ENCODE measurements around the gene PLA2G5. TPM values are rescaled to one million over a fixed set of nuclear protein-coding genes. Genes with fewer than 3 reads are reported as not detected.
"Not testable (repeated sequence)": the region's sequence is repeated elsewhere in the genome, so short reads cannot be mapped to it uniquely, and the experiment has no call there.

The PLA2G5 gene
- polyA plus RNA-seq, 2 donors, result 4.0 to 4.2 TPM

- not testable (repeated sequence) for H3K36me3 ChIP-seq (ENCODE audit: control insufficient read depth in 2 of 2, insufficient read depth in 2 of 2, low read length in 1 of 2); H3K9me3 ChIP-seq (ENCODE audit: control insufficient read depth in 2 of 2, insufficient read depth in 1 of 2, low read depth in 1 of 2, low read length in 1 of 2); H3K27ac ChIP-seq (ENCODE audit: low read depth in 2 of 2, low read length in 1 of 2); H3K4me1 ChIP-seq (ENCODE audit: control insufficient read depth in 2 of 2, insufficient read depth in 2 of 2, low read length in 1 of 2); H3K4me3 ChIP-seq (ENCODE audit: low read depth in 1 of 2, low read length in 2 of 2); H3K27me3 ChIP-seq (ENCODE audit: control insufficient read depth in 1 of 2, insufficient read depth in 2 of 2, low read length in 2 of 2)
- 96% methylated on average over 7 of the region's 7 CpGs for WGBS, 2 donors
Measured at GRCh38 chr1:20060791-20061190, 9.2 kb upstream of the PLA2G5 start.

GRCh38 chr1:20061866-20062265 is 8.1 kb upstream of the PLA2G5 start:
- H3K36me3 ChIP-seq (ENCODE audit: control insufficient read depth in 2 of 2, insufficient read depth in 2 of 2, low read length in 1 of 2), result no peaks in the 10 kb centered on the region
- WGBS, 2 donors, result 84 to 95% methylated on average over 4 of the region's 4 CpGs
- no peaks in the 10 kb centered on the region for H3K27me3 ChIP-seq (ENCODE audit: control insufficient read depth in 1 of 2, insufficient read depth in 2 of 2, low read length in 2 of 2)
- no peaks in the 10 kb centered on the region for H3K9me3 ChIP-seq (ENCODE audit: control insufficient read depth in 2 of 2, insufficient read depth in 1 of 2, low read depth in 1 of 2, low read length in 1 of 2)
- no peak overlapping the region for H3K27ac ChIP-seq (ENCODE audit: low read depth in 2 of 2, low read length in 1 of 2)
- no peaks in the 10 kb centered on the region for H3K4me1 ChIP-seq (ENCODE audit: control insufficient read depth in 2 of 2, insufficient read depth in 2 of 2, low read length in 1 of 2)
- no peak overlapping the region for H3K4me3 ChIP-seq (ENCODE audit: low read depth in 1 of 2, low read length in 2 of 2)

GRCh38 chr1:20063861-20064292 is 6.1 kb upstream of the PLA2G5 start:
- no peak overlapping the region for H3K4me3 ChIP-seq (ENCODE audit: low read depth in 1 of 2, low read length in 2 of 2)
- peak overlapping the region in 1 of 2 donors; percentile 15 for H3K27ac ChIP-seq (ENCODE audit: low read depth in 2 of 2, low read length in 1 of 2)
- no peaks in the 10 kb centered on the region for H3K4me1 ChIP-seq (ENCODE audit: control insufficient read depth in 2 of 2, insufficient read depth in 2 of 2, low read length in 1 of 2)
- WGBS, 2 donors, result 87 to 89% methylated on average over 2 of the region's 2 CpGs
- H3K9me3 ChIP-seq (ENCODE audit: control insufficient read depth in 2 of 2, insufficient read depth in 1 of 2, low read depth in 1 of 2, low read length in 1 of 2), result no peaks in the 10 kb centered on the region
- H3K27me3 ChIP-seq (ENCODE audit: control insufficient read depth in 1 of 2, insufficient read depth in 2 of 2, low read length in 2 of 2), result no peaks in the 10 kb centered on the region
- H3K36me3 ChIP-seq (ENCODE audit: control insufficient read depth in 2 of 2, insufficient read depth in 2 of 2, low read length in 1 of 2), result no peaks in the 10 kb centered on the region

DNA sequence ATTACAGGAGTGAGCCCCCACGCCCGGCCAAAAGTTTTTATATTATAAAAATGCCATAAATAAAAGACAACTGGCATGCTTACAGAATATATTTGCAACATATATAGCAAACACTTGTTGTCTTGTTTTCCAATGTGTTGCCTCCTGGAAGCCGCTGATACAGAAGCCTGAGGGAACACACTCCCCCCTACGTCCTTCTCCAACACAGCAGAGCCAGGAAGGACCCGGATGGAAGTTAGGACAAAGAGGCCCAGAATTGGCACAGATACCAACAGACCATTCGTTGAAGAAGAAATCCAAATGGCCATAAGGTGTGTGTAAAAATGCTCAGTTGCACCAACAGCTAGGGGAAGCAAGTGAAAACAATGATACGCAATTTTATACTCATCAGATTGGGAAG is 1.3 kb upstream of the PLA2G5 start:
- no peak overlapping the region for H3K27ac ChIP-seq (ENCODE audit: low read depth in 2 of 2, low read length in 1 of 2)
- H3K4me1 ChIP-seq (ENCODE audit: control insufficient read depth in 2 of 2, insufficient read depth in 2 of 2, low read length in 1 of 2), result no peaks in the 10 kb centered on the region
- H3K27me3 ChIP-seq (ENCODE audit: control insufficient read depth in 1 of 2, insufficient read depth in 2 of 2, low read length in 2 of 2), result no peaks in the 10 kb centered on the region
- H3K36me3 ChIP-seq (ENCODE audit: control insufficient read depth in 2 of 2, insufficient read depth in 2 of 2, low read length in 1 of 2), result no peaks in the 10 kb centered on the region
- H3K4me3 ChIP-seq (ENCODE audit: low read depth in 1 of 2, low read length in 2 of 2), result no peak overlapping the region
- no peaks in the 10 kb centered on the region for H3K9me3 ChIP-seq (ENCODE audit: control insufficient read depth in 2 of 2, insufficient read depth in 1 of 2, low read depth in 1 of 2, low read length in 1 of 2)
- 84 to 86% methylated on average over 7 of the region's 7 CpGs for WGBS, 2 donors

DNA sequence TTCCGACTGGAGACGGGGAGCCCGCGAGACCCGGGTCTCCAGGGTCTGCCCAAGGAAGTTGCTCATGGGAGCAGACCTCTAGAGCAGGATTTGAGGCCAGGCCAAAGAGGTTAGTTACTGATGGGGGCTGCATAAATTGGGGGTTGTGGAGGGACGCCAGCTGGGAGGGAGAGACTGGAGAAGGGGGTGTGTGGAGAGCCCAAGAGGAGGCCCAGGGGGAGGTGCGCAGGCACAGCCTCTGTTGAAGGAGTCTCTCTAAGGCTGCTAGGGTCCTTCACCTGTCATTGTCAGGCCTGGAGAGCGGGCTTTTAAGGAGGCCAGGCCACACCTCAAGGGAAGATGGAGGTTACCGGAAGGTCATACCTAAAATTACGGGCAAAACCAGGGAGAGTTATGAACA is 363 bp downstream of the PLA2G5 start:
- Histone ChIP-seq H3K4me3 (ENCODE audit: low read depth in 1 of 2, low read length in 2 of 2) (peak overlapping the region in 1 of 2 donors; percentile 3), H3K4me1 (ENCODE audit: control insufficient read depth in 2 of 2, insufficient read depth in 2 of 2, low read length in 1 of 2) (no peaks in the 10 kb centered on the region), H3K36me3 (ENCODE audit: control insufficient read depth in 2 of 2, insufficient read depth in 2 of 2, low read length in 1 of 2) (no peaks in the 10 kb centered on the region), H3K27ac (ENCODE audit: low read depth in 2 of 2, low read length in 1 of 2) (peak overlapping the region; percentile 69), H3K27me3 (ENCODE audit: control insufficient read depth in 1 of 2, insufficient read depth in 2 of 2, low read length in 2 of 2) (no peaks in the 10 kb centered on the region), H3K9me3 (ENCODE audit: control insufficient read depth in 2 of 2, insufficient read depth in 1 of 2, low read depth in 1 of 2, low read length in 1 of 2) (no peaks in the 10 kb centered on the region)
- WGBS, 2 donors, result 84 to 89% methylated on average over 9 to 10 of the region's 10 CpGs

- Histone ChIP-seq H3K4me1 (ENCODE audit: control insufficient read depth in 2 of 2, insufficient read depth in 2 of 2, low read length in 1 of 2) (no peaks in the 10 kb centered on the region), H3K9me3 (ENCODE audit: control insufficient read depth in 2 of 2, insufficient read depth in 1 of 2, low read depth in 1 of 2, low read length in 1 of 2) (no peaks in the 10 kb centered on the region), H3K27ac (ENCODE audit: low read depth in 2 of 2, low read length in 1 of 2) (no peak overlapping the region), H3K4me3 (ENCODE audit: low read depth in 1 of 2, low read length in 2 of 2) (peak overlapping the region in 1 of 2 donors; percentile 3), H3K27me3 (ENCODE audit: control insufficient read depth in 1 of 2, insufficient read depth in 2 of 2, low read length in 2 of 2) (no peaks in the 10 kb centered on the region), H3K36me3 (ENCODE audit: control insufficient read depth in 2 of 2, insufficient read depth in 2 of 2, low read length in 1 of 2) (no peaks in the 10 kb centered on the region)
- 74 to 76% methylated on average over 6 of the region's 6 CpGs for WGBS, 2 donors
Measured at GRCh38 chr1:20071416-20071815, 1.4 kb downstream of the PLA2G5 start.

DNA sequence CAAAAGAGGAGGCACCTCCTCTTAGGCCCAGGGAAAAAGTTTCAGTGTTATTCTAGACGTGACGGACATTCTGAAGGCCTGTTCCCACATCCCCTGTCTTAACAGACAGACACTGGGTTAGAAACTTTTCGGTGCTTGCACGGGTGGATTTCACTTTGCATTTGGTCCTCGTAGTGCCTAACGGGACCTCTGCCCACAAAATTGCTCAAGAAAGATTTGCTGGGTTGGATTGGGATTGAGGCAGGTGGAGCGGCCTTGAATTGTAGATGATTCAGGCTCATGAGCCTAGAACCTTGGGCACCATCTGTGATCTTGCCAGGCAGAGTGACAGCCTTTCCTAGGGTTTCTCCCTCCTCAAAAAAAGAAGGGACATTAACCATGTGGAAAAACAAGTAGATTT is 2.8 kb downstream of the PLA2G5 start:
- no peaks in the 10 kb centered on the region for H3K36me3 ChIP-seq (ENCODE audit: control insufficient read depth in 2 of 2, insufficient read depth in 2 of 2, low read length in 1 of 2)
- no peaks in the 10 kb centered on the region for H3K4me1 ChIP-seq (ENCODE audit: control insufficient read depth in 2 of 2, insufficient read depth in 2 of 2, low read length in 1 of 2)
- H3K9me3 ChIP-seq (ENCODE audit: control insufficient read depth in 2 of 2, insufficient read depth in 1 of 2, low read depth in 1 of 2, low read length in 1 of 2), result no peaks in the 10 kb centered on the region
- H3K27me3 ChIP-seq (ENCODE audit: control insufficient read depth in 1 of 2, insufficient read depth in 2 of 2, low read length in 2 of 2), result no peaks in the 10 kb centered on the region
- no peak overlapping the region for H3K4me3 ChIP-seq (ENCODE audit: low read depth in 1 of 2, low read length in 2 of 2)
- H3K27ac ChIP-seq (ENCODE audit: low read depth in 2 of 2, low read length in 1 of 2), result no peak overlapping the region
- WGBS, 2 donors, result 81 to 84% methylated on average over 7 of the region's 7 CpGs

DNA sequence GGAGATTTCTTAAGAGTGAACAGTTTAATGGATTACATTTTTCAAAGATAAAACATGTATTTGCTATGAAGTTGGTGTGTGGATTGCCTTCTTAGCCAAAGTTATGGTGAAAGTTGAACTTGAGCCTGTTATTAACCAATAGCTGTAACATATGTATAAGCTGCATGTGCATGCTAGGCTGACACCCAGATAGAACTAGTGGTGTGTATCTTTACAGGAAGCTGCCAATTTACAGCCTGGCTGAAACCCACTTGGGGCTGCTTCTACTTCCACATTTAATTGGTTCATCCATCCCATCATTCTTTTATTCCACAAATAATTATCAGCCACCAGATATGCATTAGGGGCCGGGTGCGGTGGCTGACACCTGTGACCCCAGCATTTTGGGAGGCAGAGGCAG is 3.3 kb downstream of the PLA2G5 start:
- no peak overlapping the region for H3K4me3 ChIP-seq (ENCODE audit: low read depth in 1 of 2, low read length in 2 of 2)
- H3K36me3 ChIP-seq (ENCODE audit: control insufficient read depth in 2 of 2, insufficient read depth in 2 of 2, low read length in 1 of 2), result no peaks in the 10 kb centered on the region
- no peak overlapping the region for H3K27ac ChIP-seq (ENCODE audit: low read depth in 2 of 2, low read length in 1 of 2)
- H3K4me1 ChIP-seq (ENCODE audit: control insufficient read depth in 2 of 2, insufficient read depth in 2 of 2, low read length in 1 of 2), result no peaks in the 10 kb centered on the region
- H3K9me3 ChIP-seq (ENCODE audit: control insufficient read depth in 2 of 2, insufficient read depth in 1 of 2, low read depth in 1 of 2, low read length in 1 of 2), result no peaks in the 10 kb centered on the region
- no peaks in the 10 kb centered on the region for H3K27me3 ChIP-seq (ENCODE audit: control insufficient read depth in 1 of 2, insufficient read depth in 2 of 2, low read length in 2 of 2)
- 92 to 95% methylated on average over 2 of the region's 2 CpGs for WGBS, 2 donors

- Histone ChIP-seq H3K4me3 (ENCODE audit: low read depth in 1 of 2, low read length in 2 of 2) (no peak overlapping the region), H3K9me3 (ENCODE audit: control insufficient read depth in 2 of 2, insufficient read depth in 1 of 2, low read depth in 1 of 2, low read length in 1 of 2) (no peaks in the 10 kb centered on the region), H3K4me1 (ENCODE audit: control insufficient read depth in 2 of 2, insufficient read depth in 2 of 2, low read length in 1 of 2) (no peaks in the 10 kb centered on the region), H3K36me3 (ENCODE audit: control insufficient read depth in 2 of 2, insufficient read depth in 2 of 2, low read length in 1 of 2) (no peaks in the 10 kb centered on the region), H3K27ac (ENCODE audit: low read depth in 2 of 2, low read length in 1 of 2) (no peak overlapping the region), H3K27me3 (ENCODE audit: control insufficient read depth in 1 of 2, insufficient read depth in 2 of 2, low read length in 2 of 2) (no peaks in the 10 kb centered on the region)
- 65 to 78% methylated on average over 11 of the region's 11 CpGs for WGBS, 2 donors
Measured at GRCh38 chr1:20074055-20074724, 4.2 kb downstream of the PLA2G5 start.

DNA sequence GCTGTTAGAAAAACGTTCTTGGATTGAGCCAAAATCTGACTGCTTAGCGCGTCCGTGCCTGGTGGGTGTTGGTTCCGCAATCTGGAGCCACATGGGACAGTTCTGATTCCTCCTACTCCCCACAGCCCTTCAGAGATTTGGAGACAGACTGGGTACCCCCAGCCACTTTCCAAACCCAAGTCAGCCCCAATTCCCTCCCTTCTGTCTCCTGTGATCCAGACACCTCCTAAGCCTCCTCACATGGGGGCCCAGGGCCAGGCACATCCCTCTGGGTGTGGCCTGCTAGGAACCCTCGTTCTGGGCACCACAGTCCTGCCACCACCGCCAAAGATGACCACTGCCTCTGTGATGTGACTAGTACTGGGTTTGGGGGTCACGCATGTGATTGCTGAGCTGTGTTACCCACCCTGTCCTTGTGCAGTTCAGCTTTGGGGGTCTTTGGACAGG is 4.8 kb downstream of the PLA2G5 start:
- peak overlapping the region in 1 of 2 donors; percentile 10 for H3K27ac ChIP-seq (ENCODE audit: low read depth in 2 of 2, low read length in 1 of 2)
- no peaks in the 10 kb centered on the region for H3K36me3 ChIP-seq (ENCODE audit: control insufficient read depth in 2 of 2, insufficient read depth in 2 of 2, low read length in 1 of 2)
- H3K9me3 ChIP-seq (ENCODE audit: control insufficient read depth in 2 of 2, insufficient read depth in 1 of 2, low read depth in 1 of 2, low read length in 1 of 2), result no peaks in the 10 kb centered on the region
- no peaks in the 10 kb centered on the region for H3K4me1 ChIP-seq (ENCODE audit: control insufficient read depth in 2 of 2, insufficient read depth in 2 of 2, low read length in 1 of 2)
- H3K4me3 ChIP-seq (ENCODE audit: low read depth in 1 of 2, low read length in 2 of 2), result no peak overlapping the region
- no peaks in the 10 kb centered on the region for H3K27me3 ChIP-seq (ENCODE audit: control insufficient read depth in 1 of 2, insufficient read depth in 2 of 2, low read length in 2 of 2)
- WGBS, 2 donors, result 65 to 67% methylated on average over 8 of the region's 8 CpGs

All from esophagus (tissue), 2 donors.